Measurements from ENCODE around the gene SEMG1. TPM values are rescaled to one million over a fixed set of nuclear protein-coding genes. Genes with fewer than 3 reads are reported as not detected.

SEMG1 gene
- total RNA-seq, 1 donor from 2014 or later, result not detected

- H3K4me1 Mint-ChIP-seq (ENCODE audit: unreplicated experiment), result no peaks in the 10 kb centered on the region
Observed at GRCh38 chr20:45211569-45212474, 5.0 kb downstream of the SEMG1 start.

GRCh38 chr20:45212836-45213235 lies 6.0 kb downstream of the SEMG1 start:
- TF ChIP-seq CTCF (conservative IDR thresholded peaks at IDR 0.05), result no peak
- no peak for DNase-seq (ENCODE audit: extremely low spot score, unreplicated experiment)
- Mint-ChIP-seq H3K27me3 (peaks cover 31% of the 10 kb centered on the region), H3K4me1 (ENCODE audit: unreplicated experiment) (no peaks in the 10 kb centered on the region), H3K9me3 (no peaks in the 10 kb centered on the region), H3K36me3 (no peaks in the 10 kb centered on the region), H3K4me3 (no peak overlapping the region), H3K27ac (no peak overlapping the region)

More at GRCh38 chr20:45211569-45212474, 5.0 kb downstream of the SEMG1 start:
- no peaks in the 10 kb centered on the region for H3K9me3 Mint-ChIP-seq
- no peaks in the 10 kb centered on the region for H3K36me3 Mint-ChIP-seq
- peaks cover 33% of the 10 kb centered on the region for H3K27me3 Mint-ChIP-seq
- DNase-seq (ENCODE audit: extremely low spot score, unreplicated experiment), result no peak
- TF ChIP-seq CTCF (conservative IDR thresholded peaks at IDR 0.05), result no peak
- no peak overlapping the region for H3K4me3 Mint-ChIP-seq
- H3K27ac Mint-ChIP-seq, result no peak overlapping the region

- Mint-ChIP-seq H3K27me3 (peaks cover 35% of the 10 kb centered on the region), H3K4me3 (no peak overlapping the region)
- no peak for DNase-seq (ENCODE audit: extremely low spot score, unreplicated experiment)
Observed at GRCh38 chr20:45218124-45218523, 11.3 kb downstream of the SEMG1 start.

GRCh38 chr20:45218636-45219035 lies 11.8 kb downstream of the SEMG1 start:
- Mint-ChIP-seq H3K36me3 (no peaks in the 10 kb centered on the region), H3K9me3 (no peaks in the 10 kb centered on the region), H3K4me3 (no peak overlapping the region), H3K27ac (no peak overlapping the region), H3K27me3 (peaks cover 33% of the 10 kb centered on the region), H3K4me1 (ENCODE audit: unreplicated experiment) (no peaks in the 10 kb centered on the region)
- TF ChIP-seq CTCF (conservative IDR thresholded peaks at IDR 0.05), result no peak
- DNase-seq (ENCODE audit: extremely low spot score, unreplicated experiment), result no peak

More at GRCh38 chr20:45218124-45218523, 11.3 kb downstream of the SEMG1 start:
- no peak for TF ChIP-seq CTCF (conservative IDR thresholded peaks at IDR 0.05)
- H3K36me3 Mint-ChIP-seq, result no peaks in the 10 kb centered on the region
- no peaks in the 10 kb centered on the region for H3K9me3 Mint-ChIP-seq
- no peak overlapping the region for H3K27ac Mint-ChIP-seq
- H3K4me1 Mint-ChIP-seq (ENCODE audit: unreplicated experiment), result no peaks in the 10 kb centered on the region

GRCh38 chr20:45221076-45221475 lies 14.2 kb downstream of the SEMG1 start, which contains the start of gene SEMG2:
SEMG2 (plus strand) TSS chr20:45221373; CDS start chr20:45221390, 17 bp downstream.
- no peaks in the 10 kb centered on the region for H3K36me3 Mint-ChIP-seq
- H3K9me3 Mint-ChIP-seq, result no peaks in the 10 kb centered on the region
- H3K4me1 Mint-ChIP-seq (ENCODE audit: unreplicated experiment), result no peaks in the 10 kb centered on the region
- DNase-seq (ENCODE audit: extremely low spot score, unreplicated experiment), result no peak
- H3K4me3 Mint-ChIP-seq, result no peak within 1 kb of the TSS
- no peak for TF ChIP-seq CTCF (conservative IDR thresholded peaks at IDR 0.05)
- H3K27me3 Mint-ChIP-seq, result peaks cover 49% of the 10 kb centered on the region
- H3K27ac Mint-ChIP-seq, result no peak within 1 kb of the TSS

Data from type B pancreatic cell (in vitro differentiated cells).